ENCODE measurements around the gene POU1F1. TPM values are rescaled to one million over a fixed set of nuclear protein-coding genes. Genes with fewer than 3 reads are reported as not detected.

The POU1F1 gene
- polyA plus RNA-seq, 1 of the 3 experiments (the other 2 are of a cell fraction), result not detected

- no peaks in the 10 kb centered on the region for H3K9me2 ChIP-seq
- no peak overlapping the region for H2AFZ ChIP-seq (ENCODE audit: low read depth)
- H3K4me3 ChIP-seq (ENCODE audit: low read depth in 2 of 2, low read length in 1 of 2), result no peak overlapping the region
- no peaks in the 10 kb centered on the region for H3K79me2 ChIP-seq (ENCODE audit: insufficient read depth)
- no peaks in the 10 kb centered on the region for H3K4me1 ChIP-seq (ENCODE audit: control insufficient read depth in 1 of 2, insufficient read depth in 2 of 2, low read depth in 1 of 2, low read length in 1 of 2)
- no peak for DNase-seq
- no peak overlapping the region for H3K27ac ChIP-seq (ENCODE audit: low read depth in 2 of 2, low read length in 1 of 2)
- 6% methylated on average over 1 of the region's 1 CpG for WGBS (ENCODE audit: low lambda C conversion rate)
- peaks cover 9% of the 10 kb centered on the region; the same call in 1 of the 2 replicates for H3K27me3 ChIP-seq (ENCODE audit: insufficient read depth)
- H3K4me2 ChIP-seq, result no peak overlapping the region
- no peaks in the 10 kb centered on the region for H3F3A ChIP-seq (replicated peaks; ENCODE audit: insufficient read depth)
- H4K20me1 ChIP-seq (ENCODE audit: insufficient read depth), result no peaks in the 10 kb centered on the region
- H3K9ac ChIP-seq, result no peak overlapping the region
- POLR2A ChIA-PET, result no interaction called here
- H3K9me3 ChIP-seq, result no peaks in the 10 kb centered on the region
- TF ChIP-seq MEF2A (IDR thresholded peaks at IDR 0.05; ENCODE audit: borderline replicate concordance, low read depth) (no peak), MXI1 (IDR thresholded peaks at IDR 0.05; ENCODE audit: low read depth, low read length) (no peak), NFIC (IDR thresholded peaks at IDR 0.05; ENCODE audit: borderline replicate concordance) (no peak)
- TF ChIP-seq, protein P1, sequence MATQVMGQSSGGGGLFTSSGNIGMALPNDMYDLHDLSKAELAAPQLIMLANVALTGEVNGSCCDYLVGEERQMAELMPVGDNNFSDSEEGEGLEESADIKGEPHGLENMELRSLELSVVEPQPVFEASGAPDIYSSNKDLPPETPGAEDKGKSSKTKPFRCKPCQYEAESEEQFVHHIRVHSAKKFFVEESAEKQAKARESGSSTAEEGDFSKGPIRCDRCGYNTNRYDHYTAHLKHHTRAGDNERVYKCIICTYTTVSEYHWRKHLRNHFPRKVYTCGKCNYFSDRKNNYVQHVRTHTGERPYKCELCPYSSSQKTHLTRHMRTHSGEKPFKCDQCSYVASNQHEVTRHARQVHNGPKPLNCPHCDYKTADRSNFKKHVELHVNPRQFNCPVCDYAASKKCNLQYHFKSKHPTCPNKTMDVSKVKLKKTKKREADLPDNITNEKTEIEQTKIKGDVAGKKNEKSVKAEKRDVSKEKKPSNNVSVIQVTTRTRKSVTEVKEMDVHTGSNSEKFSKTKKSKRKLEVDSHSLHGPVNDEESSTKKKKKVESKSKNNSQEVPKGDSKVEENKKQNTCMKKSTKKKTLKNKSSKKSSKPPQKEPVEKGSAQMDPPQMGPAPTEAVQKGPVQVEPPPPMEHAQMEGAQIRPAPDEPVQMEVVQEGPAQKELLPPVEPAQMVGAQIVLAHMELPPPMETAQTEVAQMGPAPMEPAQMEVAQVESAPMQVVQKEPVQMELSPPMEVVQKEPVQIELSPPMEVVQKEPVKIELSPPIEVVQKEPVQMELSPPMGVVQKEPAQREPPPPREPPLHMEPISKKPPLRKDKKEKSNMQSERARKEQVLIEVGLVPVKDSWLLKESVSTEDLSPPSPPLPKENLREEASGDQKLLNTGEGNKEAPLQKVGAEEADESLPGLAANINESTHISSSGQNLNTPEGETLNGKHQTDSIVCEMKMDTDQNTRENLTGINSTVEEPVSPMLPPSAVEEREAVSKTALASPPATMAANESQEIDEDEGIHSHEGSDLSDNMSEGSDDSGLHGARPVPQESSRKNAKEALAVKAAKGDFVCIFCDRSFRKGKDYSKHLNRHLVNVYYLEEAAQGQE (IDR thresholded peaks at IDR 0.05; ENCODE audit: low read depth, low read length), result no peak
- no peaks in the 10 kb centered on the region for H3K36me3 ChIP-seq (replicated peaks in 1 of 2; ENCODE audit: control insufficient read depth in 1 of 2, insufficient read depth in 2 of 2, low read length in 1 of 2)
- CTCF ChIA-PET, result no interaction called here
Measured at GRCh38 chr3:87313641-87314040, 37.3 kb upstream of the POU1F1 start.

GRCh38 chr3:87311309-87311708, 34.9 kb upstream of the POU1F1 start:
- WGBS (ENCODE audit: low lambda C conversion rate), result 31% methylated on average over 1 of the region's 1 CpG
- H3F3A ChIP-seq (replicated peaks; ENCODE audit: insufficient read depth), result no peaks in the 10 kb centered on the region
- TF ChIP-seq POLR2AphosphoS5 (IDR thresholded peaks at IDR 0.05; ENCODE audit: low read depth, low read length) (no peak), TCF12 (IDR thresholded peaks at IDR 0.05) (no peak), FOXM1 (IDR thresholded peaks at IDR 0.05; ENCODE audit: low read depth) (no peak), MAX (IDR thresholded peaks at IDR 0.05; ENCODE audit: low read depth) (no peak), NRF1 (IDR thresholded peaks at IDR 0.05; ENCODE audit: low read depth, low read length) (no peak), FOSL2 (IDR thresholded peaks at IDR 0.05; ENCODE audit: borderline replicate concordance, low read depth) (no peak), RFX5 (IDR thresholded peaks at IDR 0.05; ENCODE audit: low read length) (no peak), FOXJ3 (CRISPR knock-in tag; IDR thresholded peaks at IDR 0.05) (no peak), MXI1 (IDR thresholded peaks at IDR 0.05; ENCODE audit: low read depth, low read length) (no peak), PBX3 (IDR thresholded peaks at IDR 0.05) (no peak), RAD21 (IDR thresholded peaks at IDR 0.05; ENCODE audit: low read length) (no peak), CHD2 (IDR thresholded peaks at IDR 0.05; ENCODE audit: low read length, partially characterized antibody) (no peak), TAF1 (IDR thresholded peaks at IDR 0.05; ENCODE audit: borderline replicate concordance, low read depth, low read length) (no peak), YY1 (IDR thresholded peaks at IDR 0.05; ENCODE audit: low read depth) (no peak), SMC3 (IDR thresholded peaks at IDR 0.05; ENCODE audit: low read depth, low read length) (no peak), RXRA (IDR thresholded peaks at IDR 0.05; ENCODE audit: borderline replicate concordance, low read depth) (no peak), EZH2phosphoT487 (IDR thresholded peaks at IDR 0.05; ENCODE audit: borderline replicate concordance, low read depth) (no peak)
- TF ChIP-seq, protein P2, sequence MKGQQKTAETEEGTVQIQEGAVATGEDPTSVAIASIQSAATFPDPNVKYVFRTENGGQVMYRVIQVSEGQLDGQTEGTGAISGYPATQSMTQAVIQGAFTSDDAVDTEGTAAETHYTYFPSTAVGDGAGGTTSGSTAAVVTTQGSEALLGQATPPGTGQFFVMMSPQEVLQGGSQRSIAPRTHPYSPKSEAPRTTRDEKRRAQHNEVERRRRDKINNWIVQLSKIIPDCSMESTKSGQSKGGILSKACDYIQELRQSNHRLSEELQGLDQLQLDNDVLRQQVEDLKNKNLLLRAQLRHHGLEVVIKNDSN (IDR thresholded peaks at IDR 0.05; ENCODE audit: borderline replicate concordance, low read depth), result no peak
- TF ChIP-seq, protein P3, sequence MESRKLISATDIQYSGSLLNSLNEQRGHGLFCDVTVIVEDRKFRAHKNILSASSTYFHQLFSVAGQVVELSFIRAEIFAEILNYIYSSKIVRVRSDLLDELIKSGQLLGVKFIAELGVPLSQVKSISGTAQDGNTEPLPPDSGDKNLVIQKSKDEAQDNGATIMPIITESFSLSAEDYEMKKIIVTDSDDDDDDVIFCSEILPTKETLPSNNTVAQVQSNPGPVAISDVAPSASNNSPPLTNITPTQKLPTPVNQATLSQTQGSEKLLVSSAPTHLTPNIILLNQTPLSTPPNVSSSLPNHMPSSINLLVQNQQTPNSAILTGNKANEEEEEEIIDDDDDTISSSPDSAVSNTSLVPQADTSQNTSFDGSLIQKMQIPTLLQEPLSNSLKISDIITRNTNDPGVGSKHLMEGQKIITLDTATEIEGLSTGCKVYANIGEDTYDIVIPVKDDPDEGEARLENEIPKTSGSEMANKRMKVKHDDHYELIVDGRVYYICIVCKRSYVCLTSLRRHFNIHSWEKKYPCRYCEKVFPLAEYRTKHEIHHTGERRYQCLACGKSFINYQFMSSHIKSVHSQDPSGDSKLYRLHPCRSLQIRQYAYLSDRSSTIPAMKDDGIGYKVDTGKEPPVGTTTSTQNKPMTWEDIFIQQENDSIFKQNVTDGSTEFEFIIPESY (IDR thresholded peaks at IDR 0.05; ENCODE audit: borderline replicate concordance, low read depth), result no peak
- no peaks in the 10 kb centered on the region for H3K79me2 ChIP-seq (ENCODE audit: insufficient read depth)
- no peaks in the 10 kb centered on the region for H3K36me3 ChIP-seq (replicated peaks in 1 of 2; ENCODE audit: control insufficient read depth in 1 of 2, insufficient read depth in 2 of 2, low read length in 1 of 2)
- H3K27me3 ChIP-seq (ENCODE audit: insufficient read depth), result peaks cover 5% of the 10 kb centered on the region; the same call in 1 of the 2 replicates
- H4K20me1 ChIP-seq (ENCODE audit: insufficient read depth), result no peaks in the 10 kb centered on the region
- no peak overlapping the region for H3K4me2 ChIP-seq
- H2AFZ ChIP-seq (ENCODE audit: low read depth), result no peak overlapping the region
- ChIA-PET CTCF (interaction anchor here (1.8 kb wide), 1 partner anchor 13 kb away, joined by 5 read pairs; no protein-coding TSS in a partner anchor), POLR2A (no interaction called here)
- H3K9me3 ChIP-seq, result no peaks in the 10 kb centered on the region
- DNase-seq, result no peak
- no peak overlapping the region for H3K4me3 ChIP-seq (ENCODE audit: low read depth in 2 of 2, low read length in 1 of 2)
- no peaks in the 10 kb centered on the region for H3K9me2 ChIP-seq
- H3K27ac ChIP-seq (ENCODE audit: low read depth in 2 of 2, low read length in 1 of 2), result no peak overlapping the region
- no peak overlapping the region for H3K9ac ChIP-seq
- no peaks in the 10 kb centered on the region for H3K4me1 ChIP-seq (ENCODE audit: control insufficient read depth in 1 of 2, insufficient read depth in 2 of 2, low read depth in 1 of 2, low read length in 1 of 2)

Data from SK-N-SH (cell line).